HCT116 (cell line): Measurements from ENCODE around the gene CEP131.

ENCODE experiments used
- CTCF ChIP-seq, 3 experiments: fragments of 200-600 bp in 1 of 3; sonication (generic) in 1 of 3; IDR thresholded peaks in 2 of 3; conservative IDR thresholded peaks in 1 of 3; 2 replicates each; pipeline ENCODE4 v1.5.1; 2012 to 2017; ENCODE audit warnings: low read depth in 2 of 3, low read length in 2 of 3, antibody characterized with exemption in 1 of 3, borderline replicate concordance in 1 of 3, control low read depth in 1 of 3, mild to moderate bottlenecking in 1 of 3, mixed read lengths in 1 of 3, mixed run types in 1 of 3, moderate library complexity in 1 of 3; ENCODE audit not compliant: insufficient read depth in 1 of 3
- JUND ChIP-seq: IDR thresholded peaks from 2 replicates; pipeline ENCODE4 v1.6.1; 2012
- MAX ChIP-seq: IDR thresholded peaks from 2 replicates; pipeline ENCODE4 v1.6.1; 2012
- POLR2A ChIP-seq: IDR thresholded peaks from 2 replicates; pipeline ENCODE4 v1.7.0; 2011; ENCODE audit warnings: borderline replicate concordance; ENCODE audit not compliant: insufficient read depth, insufficient read length; ENCODE audit errors: extremely low read depth
- POLR2AphosphoS5 ChIP-seq: IDR thresholded peaks from 2 replicates; pipeline ENCODE4 v1.6.1; 2011; ENCODE audit warnings: mild to moderate bottlenecking, low read depth, low read length, moderate library complexity
- REST ChIP-seq: IDR thresholded peaks from 2 replicates; pipeline ENCODE4 v1.6.1; 2012; ENCODE audit warnings: low read depth
- SP1 ChIP-seq: IDR thresholded peaks from 2 replicates; pipeline ENCODE4 v1.6.1; 2012; ENCODE audit warnings: low read depth
- ZBTB33 ChIP-seq: IDR thresholded peaks from 2 replicates; pipeline ENCODE4 v1.6.1; 2011; ENCODE audit warnings: mild to moderate bottlenecking, low read length, moderate library complexity; ENCODE audit not compliant: insufficient replicate concordance; ENCODE audit errors: extremely low read depth

- TF ChIP-seq CTCF (IDR thresholded peaks at IDR 0.05 in 2 of 3, conservative IDR thresholded peaks at IDR 0.05 in 1 of 3; ENCODE audit: borderline replicate concordance in 1 of 3, insufficient read depth in 1 of 3, low read depth in 2 of 3, low read length in 2 of 3), result no peak
- no peak for TF ChIP-seq SP1
- no peak for TF ChIP-seq JUND
- TF ChIP-seq ZBTB33, result no peak
- no peak for TF ChIP-seq MAX
- no peak for TF ChIP-seq POLR2AphosphoS5
- no peak for TF ChIP-seq REST
- TF ChIP-seq POLR2A, result no peak
Observed at GRCh38 chr17:81151278-81151677, 71.5 kb downstream of the CEP131 start.
